HL-60/S4 treated with phorbol 12-myristate 13-acetate at 8.2 ng/mL for 4 days and 3 days (cell line): ENCODE measurements around the gene RILPL1.
"Not testable (repeated sequence)": the region's sequence is repeated elsewhere in the genome, so short reads cannot be mapped to it uniquely, and the experiment has no call there.

Experiments used
- in situ Hi-C: fragments of 300-500 bp; cut with MboI; formaldehyde crosslinking; loops from 2 replicates; pipeline ENCODE4 v1.15.0; 2022; ENCODE audit warnings: low sequenced_read_pairs

The RILPL1 gene

GRCh38 chr12:123433615-123434014 lies 99.9 kb downstream of the RILPL1 start:
- in situ Hi-C loops = no loop called here

GRCh38 chr12:123431951-123432817 lies 101.3 kb downstream of the RILPL1 start:
- in situ Hi-C loops = not testable (repeated sequence)

GRCh38 chr12:123429101-123429500 lies 104.4 kb downstream of the RILPL1 start:
- in situ Hi-C loops = not testable (repeated sequence)

GRCh38 chr12:123428591-123428990 lies 104.9 kb downstream of the RILPL1 start:
- in situ Hi-C loops = no loop called here

GRCh38 chr12:123427036-123427769 lies 106.3 kb downstream of the RILPL1 start:
- in situ Hi-C loops = no loop called here

GRCh38 chr12:123421314-123421713 lies 112.2 kb downstream of the RILPL1 start:
- in situ Hi-C loops = no loop called here
